Measurements from ENCODE around the gene PLEKHO2. TPM values are rescaled to one million over a fixed set of nuclear protein-coding genes. Genes with fewer than 3 reads are reported as not detected.

The PLEKHO2 gene
- total and polyA plus RNA-seq, 2 of the 13 experiments (the other 11 are each of a cell fraction or from before 2014, with no cell fraction given) = 3.8 to 4.8 TPM

GRCh38 chr15:64816452-64816851, 25.3 kb upstream of the PLEKHO2 start (continued):
- TF ChIP-seq ZBTB7B (CRISPR knock-in tag; IDR thresholded peaks at IDR 0.05) (peak; percentile 58; the same call in 1 of the 2 replicates), TGIF2 (CRISPR knock-in tag; IDR thresholded peaks at IDR 0.05) (0 out of 2 replicates have a peak, but pooled peaks have one; percentile 25), TCF7L2 (IDR thresholded peaks at IDR 0.05; ENCODE audit: low read depth, low read length) (no peak), TBL1XR1 (IDR thresholded peaks at IDR 0.05; ENCODE audit: borderline replicate concordance, low read length, partially characterized antibody) (no peak), ZNF687 (CRISPR knock-in tag; IDR thresholded peaks at IDR 0.05) (peak; percentile 93), ARID4A (CRISPR knock-in tag; IDR thresholded peaks at IDR 0.05; ENCODE audit: borderline replicate concordance) (peak; percentile 49; the same call in 1 of the 2 replicates), ZNF891 (CRISPR knock-in tag; IDR thresholded peaks at IDR 0.05) (no peak), GATAD1 (CRISPR knock-in tag; IDR thresholded peaks at IDR 0.05) (peak; percentile 51; the same call in 1 of the 2 replicates), BCLAF1 (IDR thresholded peaks at IDR 0.05) (no peak), ZFY (CRISPR knock-in tag; IDR thresholded peaks at IDR 0.05) (peak; percentile 87), TRIM22 (IDR thresholded peaks at IDR 0.05) (no peak), NONO (IDR thresholded peaks at IDR 0.05) (no peak), NONO (CRISPR knock-in tag; conservative IDR thresholded peaks at IDR 0.05) (peak; percentile 90), BCL6 (CRISPR knock-in tag; IDR thresholded peaks at IDR 0.05) (peak; percentile 38), ZEB1 (IDR thresholded peaks at IDR 0.05; ENCODE audit: insufficient replicate concordance, low read depth) (no peak), NR2F1 (CRISPR knock-in tag; IDR thresholded peaks at IDR 0.05) (peak; percentile 57 to 77; a peak in 3 of 4 replicates), HNF4A (CRISPR knock-in tag; IDR thresholded peaks at IDR 0.05) (peak; percentile 99), ZNF20 (CRISPR knock-in tag; IDR thresholded peaks at IDR 0.05) (no peak), KMT2B (CRISPR knock-in tag; IDR thresholded peaks at IDR 0.05) (peak; percentile 45; the same call in 1 of the 2 replicates)
